Umbilical cord (tissue), 2 donors: ENCODE data around the gene GTPBP4. TPM values are rescaled to one million over a fixed set of nuclear protein-coding genes. Genes with fewer than 3 reads are reported as not detected.
"Not testable (repeated sequence)": the region's sequence is repeated elsewhere in the genome, so short reads cannot be mapped to it uniquely, and the experiment has no call there.

Experiments
- DNase-seq: peaks from one replicate; pipeline ENCODE4 v3.0.0-alpha.2; 2015; ENCODE audit warnings: low spot score
- total RNA-seq: library from RNA; depleted of rRNA; stranded (reverse); fragments of >200 nt; gene quantifications from one replicate; pipeline ENCODE4 v1.2.3, GENCODE V29; 2014; ENCODE audit warnings: low replicate concordance; ENCODE audit not compliant: insufficient read depth

The GTPBP4 gene
- total RNA-seq, 1 donor from 2014 or later, result 26.5 TPM

GRCh38 chr10:988667-989545 is 672 bp downstream of the GTPBP4 start:
- DNase-seq, result no peak

DNA sequence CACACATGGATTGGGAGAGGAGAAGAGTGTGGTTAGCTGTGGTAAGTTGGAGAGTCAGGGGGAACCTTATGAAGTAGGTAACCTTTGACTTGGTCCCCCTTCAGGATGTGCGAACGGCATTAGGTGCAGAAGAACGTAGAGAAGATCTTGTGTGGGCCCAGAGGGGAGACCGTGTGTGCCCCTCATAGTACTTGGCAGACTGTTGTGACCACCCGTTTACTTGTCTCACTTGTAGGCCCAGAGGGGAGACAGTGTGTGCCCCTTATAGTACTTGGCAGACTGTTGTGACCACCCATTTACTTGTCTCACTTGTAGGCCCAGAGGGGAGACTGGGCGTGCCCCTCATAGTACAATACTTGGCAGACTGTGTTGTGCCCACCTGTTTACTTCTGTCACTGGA is 2.6 kb downstream of the GTPBP4 start:
- DNase-seq, result no peak

GRCh38 chr10:992467-992866 is 4.2 kb downstream of the GTPBP4 start:
- no peak for DNase-seq

- no peak for DNase-seq
Measured at GRCh38 chr10:992871-993270, 4.6 kb downstream of the GTPBP4 start.

DNA sequence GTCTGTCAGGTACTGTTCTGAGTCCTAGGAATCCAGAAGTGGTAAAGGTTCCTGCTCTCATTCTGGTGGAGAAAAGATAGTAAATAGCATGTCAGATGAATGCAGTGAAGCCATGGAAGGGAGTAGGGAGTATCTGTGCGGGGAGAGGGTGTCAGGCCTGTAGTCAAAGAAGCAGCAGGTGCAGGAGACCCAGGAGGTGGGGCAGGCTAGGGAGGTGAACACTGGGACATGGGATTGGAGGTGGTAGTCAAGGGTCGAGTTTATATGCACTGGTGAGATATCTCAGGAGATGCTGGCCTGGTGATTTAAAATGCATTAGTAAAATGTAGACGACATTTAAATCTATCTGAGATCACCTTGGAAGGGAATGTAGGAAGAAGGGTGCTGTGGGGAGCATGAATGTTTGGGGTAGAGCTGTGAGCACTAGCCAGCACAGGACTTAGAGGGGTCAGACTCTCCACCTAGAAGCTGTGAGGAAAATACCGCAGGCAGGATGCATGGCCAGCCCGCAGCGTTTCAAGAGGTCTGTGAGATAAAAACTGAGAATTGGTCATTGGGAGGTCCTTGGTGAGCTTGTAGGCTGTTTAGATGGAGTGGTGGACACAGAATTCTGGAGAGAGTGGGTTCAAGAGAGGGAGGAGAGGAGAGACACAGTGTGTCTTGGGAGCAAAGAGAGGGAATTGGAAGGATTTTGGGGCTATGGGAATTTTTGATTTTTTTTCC is 6.8 kb downstream of the GTPBP4 start:
- no peak for DNase-seq

DNA sequence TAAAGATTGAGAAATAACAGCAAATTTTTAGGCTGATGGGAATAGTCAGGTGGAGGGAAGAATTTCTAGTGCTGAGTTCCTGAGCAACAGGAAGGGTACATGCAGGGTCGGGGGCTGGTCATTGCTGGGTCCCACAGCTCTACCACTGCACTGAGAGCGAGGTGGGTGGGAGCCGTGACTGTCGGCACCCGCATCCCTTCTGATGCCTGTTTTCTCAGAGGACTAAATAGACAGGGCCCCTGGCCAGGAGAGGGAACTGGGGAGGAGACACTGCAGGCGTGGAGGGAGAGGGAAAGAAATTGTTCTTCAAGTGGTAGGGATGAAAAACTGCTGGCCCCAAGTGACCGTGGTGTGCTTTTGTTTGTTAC is 7.3 kb downstream of the GTPBP4 start:
- DNase-seq, result no peak

DNA sequence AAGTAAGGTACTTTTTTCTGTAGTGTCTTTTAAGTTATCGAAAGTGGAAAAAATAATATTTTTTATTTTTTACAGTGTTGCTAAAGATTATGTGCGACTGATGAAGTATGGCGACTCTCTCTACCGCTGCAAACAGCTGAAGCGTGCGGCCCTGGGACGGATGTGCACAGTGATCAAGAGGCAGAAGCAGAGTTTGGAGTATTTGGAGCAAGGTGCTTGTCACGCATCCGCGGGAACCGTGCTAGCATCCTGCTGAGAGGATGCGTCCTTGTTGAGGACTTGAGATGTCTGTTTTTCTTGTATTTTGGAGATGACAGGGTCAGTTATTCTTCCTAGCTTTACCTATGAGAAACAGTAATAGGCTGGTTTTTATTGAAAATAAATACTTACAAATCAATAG is 7.8 kb downstream of the GTPBP4 start:
- DNase-seq, result no peak

- DNase-seq, result no peak
Measured at GRCh38 chr10:997266-998022, 9.2 kb downstream of the GTPBP4 start.

DNA sequence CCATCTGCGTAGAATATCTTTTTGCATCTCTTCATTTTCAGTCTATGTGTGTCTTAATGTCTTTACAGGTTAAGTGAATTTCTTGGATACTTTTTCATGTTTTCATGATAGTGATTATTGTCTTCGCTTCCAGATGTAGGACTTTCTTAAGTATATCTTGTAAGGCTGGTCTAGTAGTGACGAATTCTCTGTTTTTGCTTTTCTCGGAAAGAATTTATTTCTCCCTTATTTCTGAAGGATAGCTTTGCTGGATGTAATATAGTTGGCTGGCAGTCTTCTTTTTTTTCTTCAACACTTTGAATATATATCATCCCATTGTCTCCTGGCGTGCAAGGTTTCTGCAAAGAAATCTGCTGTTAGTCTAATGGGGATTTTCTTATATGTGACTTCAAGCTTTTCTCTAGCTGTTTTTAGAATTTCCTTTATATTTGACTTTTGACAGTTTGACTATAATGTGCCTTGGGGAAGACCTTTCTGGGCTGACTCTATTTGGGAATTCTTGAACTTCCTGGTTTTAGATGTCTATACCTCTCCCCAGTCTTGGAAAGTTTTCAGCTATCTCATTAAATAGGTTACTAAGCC is 14.3 kb downstream of the GTPBP4 start:
- no peak for DNase-seq

DNA sequence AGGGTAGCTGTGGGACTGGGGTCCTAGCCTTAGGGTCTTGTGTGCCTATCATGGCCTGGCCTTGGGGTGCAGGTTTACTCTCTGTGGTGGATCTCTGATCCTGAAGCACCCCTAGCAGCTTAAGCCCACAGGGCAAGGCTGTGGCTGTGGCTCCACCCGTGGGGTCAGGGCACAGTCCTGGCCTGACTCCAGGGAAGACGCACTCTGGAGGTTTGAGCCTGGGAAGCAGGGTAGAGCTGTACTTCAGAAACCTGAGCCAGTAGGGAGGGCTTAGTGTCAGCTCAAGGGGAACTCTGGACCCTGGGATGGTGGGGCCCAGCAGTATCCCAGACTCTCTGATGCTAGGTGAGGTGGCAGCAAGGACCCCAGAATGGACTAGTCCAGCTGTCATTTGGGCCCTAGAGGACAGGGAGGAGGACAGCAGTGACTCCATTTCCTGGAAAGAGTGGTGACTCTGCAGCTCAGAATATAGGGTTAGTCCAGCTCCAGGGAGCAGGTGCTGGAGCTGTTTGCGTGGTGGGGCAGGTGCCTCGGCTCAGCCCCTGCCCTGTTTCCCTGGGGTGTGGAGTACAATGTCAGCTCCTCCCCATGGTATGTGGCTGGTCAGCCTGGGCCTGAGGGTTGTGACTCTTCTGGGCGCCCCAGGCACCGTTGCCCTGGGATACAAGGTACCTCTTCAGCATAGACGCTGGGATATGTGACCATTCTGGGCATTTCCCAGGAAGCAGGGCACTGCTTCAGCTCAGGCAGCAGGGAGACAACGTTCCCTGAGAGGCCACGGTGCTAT is 15.8 kb downstream of the GTPBP4 start:
- no peak for DNase-seq

GRCh38 chr10:1006573-1006972 is 18.3 kb downstream of the GTPBP4 start:
- DNase-seq, result no peak

- DNase-seq, result no peak
Measured at GRCh38 chr10:1007583-1007982, 19.3 kb downstream of the GTPBP4 start.

DNA sequence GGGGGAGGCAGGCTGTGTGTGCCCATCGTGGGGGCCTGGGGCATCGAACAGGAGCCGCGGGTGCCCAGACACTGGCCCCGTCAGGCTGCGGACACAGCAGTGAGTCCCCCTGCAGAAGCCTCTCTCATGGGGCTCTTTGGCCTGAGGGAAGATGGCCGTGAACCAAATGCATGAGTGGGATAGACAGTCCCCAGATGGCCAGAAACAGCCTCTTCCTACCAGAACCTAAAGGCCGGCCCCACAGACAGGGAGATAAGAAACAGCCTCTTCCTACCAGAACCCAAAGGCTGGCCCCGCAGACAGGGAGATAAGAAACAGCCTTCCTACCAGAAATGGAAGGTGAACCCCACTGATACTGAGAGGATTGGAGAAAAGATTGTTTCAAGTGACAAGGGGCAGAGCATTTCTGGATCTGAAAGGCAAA is 20.8 kb downstream of the GTPBP4 start:
- DNase-seq, result peak; percentile 91

DNA sequence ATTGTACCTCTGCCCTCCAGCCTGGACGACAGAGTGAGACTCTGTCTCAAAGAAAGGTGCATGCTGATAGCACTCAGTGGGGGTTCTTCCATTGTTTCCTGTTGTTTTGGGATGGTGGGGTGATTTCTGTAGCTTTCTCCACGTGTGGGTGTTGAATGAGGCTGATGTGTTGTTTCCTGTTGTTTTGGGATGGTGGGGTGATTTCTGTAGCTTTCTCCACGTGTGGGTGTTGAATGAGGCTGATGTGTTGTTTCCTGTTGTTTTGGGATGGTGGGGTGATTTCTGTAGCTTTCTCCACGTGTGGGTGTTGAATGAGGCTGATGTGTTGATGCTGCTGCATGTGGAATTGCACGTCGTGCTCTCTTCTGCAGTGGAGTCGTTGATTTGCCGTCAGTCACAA is 21.7 kb downstream of the GTPBP4 start:
- not testable (repeated sequence) for DNase-seq

GRCh38 chr10:1010703-1011102 is 22.5 kb downstream of the GTPBP4 start:
- DNase-seq, result no peak

DNA sequence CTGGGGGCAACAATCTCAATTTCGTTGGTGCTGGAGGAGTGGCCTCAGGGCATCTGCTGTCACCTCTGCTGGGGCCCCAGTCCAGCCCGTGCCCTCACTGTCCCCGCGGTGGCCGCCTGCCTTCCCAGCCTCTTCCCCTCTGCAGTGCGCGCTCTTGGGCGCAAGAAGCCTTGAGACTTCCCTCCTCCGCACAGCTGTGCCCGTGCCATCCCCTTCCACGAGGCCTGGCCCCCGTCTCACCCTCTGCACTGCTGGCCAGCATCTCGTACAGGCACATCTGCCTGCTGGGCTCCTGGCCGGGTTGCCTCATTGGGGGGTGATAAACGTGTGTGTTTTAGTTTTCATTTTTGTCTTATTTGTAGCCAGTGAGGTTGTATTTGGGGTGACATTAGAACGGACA is 23.5 kb downstream of the GTPBP4 start:
- DNase-seq, result no peak

DNA sequence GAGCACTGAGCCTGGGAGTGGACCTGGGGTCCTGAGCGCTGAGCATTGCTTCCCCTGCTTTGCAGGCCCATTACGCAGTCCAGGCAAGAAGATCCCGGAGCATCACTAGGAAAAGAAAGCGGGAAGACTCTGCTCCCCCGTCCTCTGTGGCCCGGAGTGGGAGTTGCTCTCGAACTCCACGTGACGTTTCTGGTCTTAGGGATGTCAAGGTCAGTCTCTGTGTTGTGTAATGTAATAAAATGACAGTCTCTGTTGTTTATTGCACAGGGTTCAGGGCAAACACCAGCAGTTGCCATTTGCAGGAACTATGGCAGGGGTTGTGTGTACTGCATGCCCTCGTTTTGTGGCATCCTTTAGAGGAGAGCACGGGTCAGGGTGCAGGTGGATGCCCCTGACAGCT is 27.5 kb downstream of the GTPBP4 start:
- no peak for DNase-seq

DNA sequence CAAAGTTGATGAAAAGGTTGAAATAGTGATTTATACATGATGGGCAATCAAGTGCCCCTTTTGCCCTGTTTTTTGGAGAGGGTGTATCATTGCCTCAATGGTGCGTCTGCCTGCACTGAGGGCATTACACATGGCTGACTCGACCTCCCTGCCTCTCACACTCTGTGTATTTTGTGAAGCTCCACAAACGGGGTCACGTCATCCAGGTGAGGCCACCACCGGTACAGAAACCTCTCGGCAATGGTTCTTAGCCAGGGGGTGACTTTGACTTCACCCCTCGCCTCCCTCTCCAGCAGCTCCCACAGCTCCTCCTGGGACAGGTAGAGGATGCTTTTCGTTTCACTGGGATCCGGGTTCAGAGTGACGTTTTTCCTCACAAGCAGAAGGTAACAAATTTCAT is 31.1 kb downstream of the GTPBP4 start:
- no peak for DNase-seq

- DNase-seq, result no peak
Measured at GRCh38 chr10:1020460-1020859, 32.2 kb downstream of the GTPBP4 start.

DNA sequence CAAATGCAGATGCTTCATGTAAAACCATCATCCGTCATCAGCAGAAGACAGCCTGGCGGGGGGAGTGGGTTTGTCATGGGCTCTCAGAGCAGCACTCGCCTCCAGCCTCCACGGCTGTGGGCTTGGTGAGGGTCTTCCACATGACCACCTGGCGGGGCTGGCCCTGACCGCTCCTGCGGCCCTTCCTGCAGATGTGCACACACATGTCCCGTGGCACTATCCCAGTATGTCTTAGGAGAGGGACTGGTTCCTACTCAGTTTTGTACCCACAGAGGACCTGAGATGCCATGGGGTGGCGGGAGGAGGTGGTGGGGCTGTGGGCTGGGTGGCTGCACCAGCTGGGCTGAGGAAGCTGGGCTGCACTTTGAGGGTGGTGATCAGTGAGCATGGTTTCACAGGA is 32.7 kb downstream of the GTPBP4 start:
- no peak for DNase-seq

DNA sequence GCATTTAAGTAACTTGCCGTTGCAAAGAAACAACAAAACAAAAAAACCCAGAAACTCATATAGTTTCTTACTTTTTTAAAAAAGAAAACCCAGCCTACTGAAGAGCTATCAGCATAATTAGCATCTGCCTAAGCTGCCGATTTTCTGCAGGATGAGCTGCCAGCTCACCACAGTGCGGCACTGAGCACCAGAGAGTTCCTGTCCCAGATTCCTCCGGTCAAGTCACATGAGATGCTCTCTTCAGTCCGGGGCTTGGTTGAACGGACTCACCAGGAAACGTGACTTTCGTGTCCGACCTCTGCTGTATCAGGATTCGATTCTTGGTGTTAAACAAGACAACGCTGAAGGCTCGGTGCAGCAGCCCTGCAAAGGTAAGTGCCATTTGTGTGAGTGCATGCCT is 34.2 kb downstream of the GTPBP4 start:
- no peak for DNase-seq
